GM19455 (cell line): ENCODE data around the gene ANKRD16.
A peak's percentile ranks its signal among the peaks of the same experiment; 100 is the strongest.

ENCODE experiments used
- ATAC-seq: cut with Tn5 transposase; IDR thresholded peaks from one replicate; pipeline ENCODE4 v1.9.1; 2021; ENCODE audit not compliant: unreplicated experiment

The ANKRD16 gene

GRCh38 chr10:5904227-5904626 is 14.5 kb upstream of the ANKRD16 start:
- peak; percentile 96 for ATAC-seq

GRCh38 chr10:5903563-5903962 is 13.9 kb upstream of the ANKRD16 start:
- ATAC-seq, result no peak

- no peak for ATAC-seq
These were observed 13.0 kb upstream of the ANKRD16 start for GRCh38 chr10:5902511-5903274.

GRCh38 chr10:5900247-5900646 is 10.6 kb upstream of the ANKRD16 start:
- ATAC-seq, result no peak

GRCh38 chr10:5898163-5898562 is 8.5 kb upstream of the ANKRD16 start:
- ATAC-seq, result no peak

GRCh38 chr10:5897504-5897903 is 7.8 kb upstream of the ANKRD16 start:
- no peak for ATAC-seq

- ATAC-seq, result no peak
These were observed 7.3 kb upstream of the ANKRD16 start for GRCh38 chr10:5897053-5897340.

- no peak for ATAC-seq
These were observed 6.7 kb upstream of the ANKRD16 start for GRCh38 chr10:5896208-5897052.

- peak; percentile 61 for ATAC-seq
These were observed 6.1 kb upstream of the ANKRD16 start for GRCh38 chr10:5895804-5896203.

- ATAC-seq, result no peak
These were observed 5.7 kb upstream of the ANKRD16 start for GRCh38 chr10:5895365-5895764.

- no peak for ATAC-seq
These were observed 5.2 kb upstream of the ANKRD16 start for GRCh38 chr10:5894873-5895272.

GRCh38 chr10:5894403-5894802 is 4.7 kb upstream of the ANKRD16 start:
- ATAC-seq, result no peak

GRCh38 chr10:5893321-5893720 is 3.6 kb upstream of the ANKRD16 start:
- no peak for ATAC-seq

GRCh38 chr10:5892007-5892406 is 2.3 kb upstream of the ANKRD16 start:
- ATAC-seq, result no peak

- ATAC-seq, result no peak
These were observed 1.3 kb upstream of the ANKRD16 start for GRCh38 chr10:5891009-5891408.

GRCh38 chr10:5890452-5890915 is 791 bp upstream of the ANKRD16 start:
- ATAC-seq, result peak; percentile 7

- ATAC-seq, result peak; percentile 41
These were observed 660 bp downstream of the ANKRD16 start for GRCh38 chr10:5888843-5889623.

- no peak for ATAC-seq
These were observed 1.3 kb downstream of the ANKRD16 start for GRCh38 chr10:5888351-5888750.

GRCh38 chr10:5887641-5888040 is 2.1 kb downstream of the ANKRD16 start:
- ATAC-seq, result no peak

GRCh38 chr10:5887029-5887428 is 2.7 kb downstream of the ANKRD16 start:
- no peak for ATAC-seq

- no peak for ATAC-seq
These were observed 4.1 kb downstream of the ANKRD16 start for GRCh38 chr10:5885619-5886018.

GRCh38 chr10:5882961-5883360 is 6.7 kb downstream of the ANKRD16 start:
- ATAC-seq, result no peak
